H1 (cell line): ENCODE data around the gene MLH3. TPM values are rescaled to one million over a fixed set of nuclear protein-coding genes. Genes with fewer than 3 reads are reported as not detected.

Experiments used
- CTCF ChIA-PET: fragments of 300-600 bp; sonication (Branson Sonifier 250); formaldehyde crosslinking; loops from one replicate; lab custom pipeline; 2021; ENCODE audit not compliant: partially characterized antibody; lab: Charles Lee
- POLR2A ChIA-PET: fragments of 300-600 bp; sonication (Branson Sonifier 250); formaldehyde crosslinking; loops from one replicate; lab custom pipeline; 2021; ENCODE audit warnings: inconsistent platforms; ENCODE audit not compliant: partially characterized antibody; lab: Charles Lee
- DNase-seq, 2 experiments: peaks; one replicate each; pipeline versions ENCODE4 v3.0.0 to v3.0.0-alpha.2; 2010 to 2022; ENCODE audit warnings: low spot score in 2 of 2, low read depth in 1 of 2, mixed read lengths in 1 of 2
- FAIRE-seq: peaks from 2 replicates; lab custom pipeline; 2011; peaks lifted over from hg19 to GRCh38; lab: Jason Lieb, UNC
- H2AFZ ChIP-seq: 2 replicates; pipeline ENCODE4 v1.8.1; 2012; ENCODE audit warnings: low read length, inconsistent platforms
- H2AK5ac ChIP-seq: 2 replicates; pipeline ENCODE4 v1.6.1; 2013; ENCODE audit warnings: low read depth, low read length
- H2BK120ac ChIP-seq: replicated peaks from 2 replicates; pipeline ENCODE3; 2013; ENCODE audit warnings: low read depth, low read length, inconsistent platforms
- H2BK12ac ChIP-seq: 2 replicates; pipeline ENCODE4 v1.6.1; 2013; ENCODE audit warnings: low read depth, low read length
- H2BK15ac ChIP-seq: 2 replicates; pipeline ENCODE4 v1.6.1; 2013; ENCODE audit warnings: low read length
- H2BK20ac ChIP-seq: 2 replicates; pipeline ENCODE4 v1.6.1; 2013; ENCODE audit warnings: low read length
- H2BK5ac ChIP-seq: 2 replicates; pipeline ENCODE4 v1.6.1; 2013; ENCODE audit warnings: low read depth, low read length
- H3K14ac ChIP-seq: 2 replicates; pipeline ENCODE4 v1.6.1; 2013; ENCODE audit warnings: inconsistent platforms; ENCODE audit not compliant: insufficient read length
- H3K18ac ChIP-seq: 2 replicates; pipeline ENCODE4 v1.6.1; 2013; ENCODE audit warnings: low read length; ENCODE audit errors: extremely low read depth
- H3K23ac ChIP-seq: 2 replicates; pipeline ENCODE4 v1.6.1; 2013; ENCODE audit warnings: inconsistent platforms; ENCODE audit not compliant: insufficient read length
- H3K23me2 ChIP-seq: 2 replicates; pipeline ENCODE4 v1.6.1; 2013; ENCODE audit warnings: low read depth, low read length
- H3K27ac ChIP-seq: 2 replicates; pipeline ENCODE4 v1.6.1; 2011; ENCODE audit warnings: low read depth, low read length, inconsistent platforms
- H3K27me3 ChIP-seq, 4 experiments: replicated peaks in 1 of 4; 1 replicate in 1 of 4; 2 replicates in 3 of 4; pipeline versions ENCODE4 v1.6.1 to v1.8.1; 2011 to 2013; ENCODE audit warnings: low read length in 3 of 4, mild to moderate bottlenecking in 3 of 4, inconsistent platforms in 2 of 4, mixed read lengths in 2 of 4, moderate library complexity in 1 of 4; ENCODE audit not compliant: control insufficient read depth in 3 of 4, insufficient read depth in 3 of 4; ENCODE audit errors: extremely low read depth in 1 of 4
- H3K36me3 ChIP-seq, 4 experiments: 2 replicates each; pipeline versions ENCODE4 v1.6.1 to v1.8.1; 2011 to 2013; ENCODE audit warnings: mild to moderate bottlenecking in 4 of 4, low read length in 3 of 4, moderate library complexity in 2 of 4, control low read depth in 1 of 4, inconsistent platforms in 1 of 4; ENCODE audit not compliant: insufficient read depth in 4 of 4, control insufficient read depth in 2 of 4
- H3K4ac ChIP-seq: replicated peaks from 2 replicates; pipeline ENCODE3; 2013; ENCODE audit warnings: low read length, low read depth, mixed read lengths, inconsistent platforms; ENCODE audit not compliant: insufficient read length
- H3K4me1 ChIP-seq, 4 experiments: replicated peaks in 1 of 4; 1 replicate in 1 of 4; 2 replicates in 3 of 4; pipeline versions ENCODE4 v1.6.1 to v1.8.1; 2011 to 2013; ENCODE audit warnings: low read length in 3 of 4, inconsistent platforms in 2 of 4, mixed read lengths in 1 of 4; ENCODE audit not compliant: insufficient read depth in 4 of 4, control insufficient read depth in 3 of 4
- H3K4me2 ChIP-seq, 2 experiments: 2 replicates each; pipeline versions ENCODE4 v1.6.1 to v1.8.1; 2011 to 2013; ENCODE audit warnings: low read depth in 2 of 2, low read length in 2 of 2, control low read depth in 1 of 2, inconsistent platforms in 1 of 2, mild to moderate bottlenecking in 1 of 2; ENCODE audit not compliant: insufficient read depth in 1 of 2
- H3K4me3 ChIP-seq, 4 experiments: fragments of 200-600, 300-600 bp in 1 of 4; sonication (generic), shearing (Covaris generic), sonication (Bioruptor Twin) in 1 of 4; 2 replicates each; pipeline versions ENCODE4 v1.5.1 to v1.8.1; 2011 to 2016; ENCODE audit warnings: low read length in 4 of 4, low read depth in 3 of 4, control low read depth in 2 of 4, inconsistent platforms in 2 of 4, mild to moderate bottlenecking in 2 of 4, mixed read lengths in 1 of 4, moderate library complexity in 1 of 4; ENCODE audit not compliant: insufficient read depth in 2 of 4; ENCODE audit errors: extremely low read depth in 1 of 4
- H3K56ac ChIP-seq: replicated peaks from 2 replicates; pipeline ENCODE3; 2013; ENCODE audit warnings: low read depth, mild to moderate bottlenecking, mixed read lengths, low read length, inconsistent platforms; ENCODE audit not compliant: insufficient read length
- H3K79me1 ChIP-seq: 2 replicates; pipeline ENCODE4 v1.6.1; 2013; ENCODE audit warnings: low read depth, low read length, control low read depth
- H3K79me2 ChIP-seq, 2 experiments: 2 replicates each; pipeline versions ENCODE4 v1.6.1 to v1.8.1; 2012 to 2013; ENCODE audit warnings: low read length in 2 of 2, mild to moderate bottlenecking in 2 of 2, inconsistent platforms in 1 of 2; ENCODE audit not compliant: insufficient read depth in 2 of 2, control insufficient read depth in 1 of 2
- H3K9ac ChIP-seq, 4 experiments: replicated peaks in 1 of 4; 1 replicate in 1 of 4; 2 replicates in 3 of 4; pipeline versions ENCODE4 v1.6.1 to v1.8.1; 2011 to 2013; ENCODE audit warnings: low read depth in 3 of 4, low read length in 3 of 4, control low read depth in 2 of 4, mild to moderate bottlenecking in 2 of 4, moderate library complexity in 2 of 4, inconsistent platforms in 1 of 4; ENCODE audit errors: extremely low read depth in 1 of 4
- H3K9me3 ChIP-seq, 2 experiments: 2 replicates each; pipeline versions ENCODE4 v1.6.1 to v1.8.1; 2012 to 2013; ENCODE audit warnings: mild to moderate bottlenecking in 2 of 2, moderate library complexity in 2 of 2, control low read depth in 1 of 2, inconsistent platforms in 1 of 2, low read depth in 1 of 2, low read length in 1 of 2, mixed read lengths in 1 of 2; ENCODE audit not compliant: insufficient read depth in 2 of 2
- H4K20me1 ChIP-seq, 2 experiments: replicated peaks in 1 of 2; 2 replicates each; pipeline versions ENCODE3 to v1.8.1; 2011 to 2013; ENCODE audit warnings: inconsistent platforms in 2 of 2, low read length in 2 of 2, mild to moderate bottlenecking in 1 of 2; ENCODE audit not compliant: insufficient read depth in 2 of 2, control insufficient read depth in 1 of 2
- H4K5ac ChIP-seq: 2 replicates; pipeline ENCODE4 v1.6.1; 2013; ENCODE audit warnings: low read length, low read depth, mixed read lengths, inconsistent platforms; ENCODE audit not compliant: insufficient read length
- H4K8ac ChIP-seq: 2 replicates; pipeline ENCODE4 v1.8.0; 2013; ENCODE audit warnings: mild to moderate bottlenecking, moderate library complexity, low read length, inconsistent platforms; ENCODE audit not compliant: insufficient read depth; ENCODE audit errors: extremely low read depth
- H4K91ac ChIP-seq: replicated peaks from 2 replicates; pipeline ENCODE3; 2013; ENCODE audit warnings: low read length, mixed read lengths, inconsistent platforms; ENCODE audit not compliant: insufficient read length
- ATF3 ChIP-seq: IDR thresholded peaks from 2 replicates; pipeline ENCODE4 v1.6.1; 2011; ENCODE audit warnings: low read depth, mild to moderate bottlenecking, low read length; ENCODE audit not compliant: insufficient read depth
- BACH1 ChIP-seq: IDR thresholded peaks from 2 replicates; pipeline ENCODE4 v1.6.1; 2012; ENCODE audit warnings: low read length, improper control_type of control experiment
- CBX5 ChIP-seq: fragments of 300-800, 300-1000 bp; sonication (generic); IDR thresholded peaks from 2 replicates; pipeline ENCODE4 v1.7.1; 2016; ENCODE audit warnings: antibody characterized with exemption, low read length, low read depth
- CHD2 ChIP-seq: IDR thresholded peaks from 2 replicates; pipeline ENCODE4 v1.6.1; 2012; ENCODE audit warnings: low read length, improper control_type of control experiment
- CTBP2 ChIP-seq: IDR thresholded peaks from 2 replicates; pipeline ENCODE4 v1.7.0; 2011; ENCODE audit warnings: borderline replicate concordance, mild to moderate bottlenecking, moderate library complexity, mixed read lengths, low read length; ENCODE audit not compliant: insufficient read depth, insufficient read length
- EGR1 ChIP-seq: IDR thresholded peaks from 2 replicates; pipeline ENCODE4 v1.6.1; 2011; ENCODE audit warnings: low read depth, low read length, borderline replicate concordance
- HDAC6 ChIP-seq: IDR thresholded peaks from one replicate; pipeline ENCODE4 v1.7.1; 2012; ENCODE audit warnings: low read depth, mild to moderate bottlenecking, inconsistent platforms, low read length, moderate library complexity
- JUN ChIP-seq: IDR thresholded peaks from 2 replicates; pipeline ENCODE4 v1.6.1; 2011; ENCODE audit warnings: low read depth, mild to moderate bottlenecking, improper control_type of control experiment, low read length
- KDM1A ChIP-seq: fragments of 200-600, 300-600 bp; sonication (generic); IDR thresholded peaks from 2 replicates; pipeline ENCODE4 v1.7.1; 2016; ENCODE audit warnings: mild to moderate bottlenecking, low read length, borderline replicate concordance
- KDM4A ChIP-seq: IDR thresholded peaks from one replicate; pipeline ENCODE4 v1.7.1; 2012; ENCODE audit warnings: low read depth, mild to moderate bottlenecking, moderate library complexity, low read length, inconsistent platforms; ENCODE audit not compliant: severe bottlenecking
- PHF8 ChIP-seq: fragments of 200-600 bp; sonication (generic); conservative IDR thresholded peaks from 2 replicates; pipeline ENCODE4 v1.7.1; 2012; ENCODE audit warnings: low read depth, mild to moderate bottlenecking, inconsistent platforms, low read length, moderate library complexity
- SP2 ChIP-seq: IDR thresholded peaks from 2 replicates; pipeline ENCODE4 v1.6.1; 2012; ENCODE audit warnings: mild to moderate bottlenecking, low read length, inconsistent platforms
- SP4 ChIP-seq: IDR thresholded peaks from 2 replicates; pipeline ENCODE4 v1.6.1; 2012; ENCODE audit warnings: low read length, inconsistent platforms
- WGBS, 2 experiments: shearing (Covaris generic) in 1 of 2; methylation state at CpG; one replicate each; pipeline versions ENCODE4 v1.1.6 to v1.1.7; 2013 to 2015; ENCODE audit warnings: low lambda C conversion rate in 2 of 2, mixed read lengths in 2 of 2, inconsistent platforms in 1 of 2, low coverage in 1 of 2, missing lambda C conversion rate in 1 of 2; ENCODE audit not compliant: insufficient replicate concordance in 2 of 2, insufficient coverage in 1 of 2, insufficient read length in 1 of 2; ENCODE audit errors: extremely low coverage in 1 of 2, missing lambda C conversion rate in 1 of 2; 5-methylcytosine and 5-hydroxymethylcytosine counted together
- polyA plus RNA-seq, 7 experiments: library from polyadenylated mRNA; depleted of rRNA in 3 of 7; stranded (reverse) in 5 of 7; unstranded in 2 of 7; fragments of >200 nt in 5 of 7; fragments of 200-250 nt in 2 of 7; gene quantifications; 1 replicate in 5 of 7; 2 replicates in 1 of 7; 4 replicates in 1 of 7; pipeline versions ENCODE4 v1.2.1 to v1.2.3, GENCODE V29; 2011 to 2013; ENCODE audit warnings: missing spikeins in 2 of 7, mixed read lengths in 2 of 7
- total RNA-seq: library from RNA; stranded (reverse); fragmentation: NEBNext Ultra II Directional; extraction: Animal tissue kit (Norgen Biotek cat#: 25700); gene quantifications from 2 replicates; pipeline ENCODE4 v1.2.1, GENCODE V29; 2021

The MLH3 gene
- total and polyA plus RNA-seq, 2 of the 8 experiments (the other 6 are each of a cell fraction or from before 2014, with no cell fraction given): 9.3 to 20.1 TPM

GRCh38 chr14:75091251-75091650 lies 40.0 kb upstream of the MLH3 start:
- H3K18ac ChIP-seq: no peak overlapping the region
- FAIRE-seq (no peak), DNase-seq (no peak)
- H4K20me1 ChIP-seq: no peaks in the 10 kb centered on the region
- H4K8ac ChIP-seq: no peak overlapping the region
- no peak overlapping the region for H2BK20ac ChIP-seq
- no peaks in the 10 kb centered on the region for H3K27me3 ChIP-seq
- H4K91ac ChIP-seq: no peak overlapping the region
- H3K56ac ChIP-seq: no peak overlapping the region
- no peak overlapping the region for H3K9ac ChIP-seq
- no peak overlapping the region for H4K5ac ChIP-seq
- H3K4ac ChIP-seq: no peak overlapping the region
- POLR2A ChIA-PET: no interaction called here
- peaks cover 4 to 50% (median 27%) of the 10 kb centered on the region in 4 experiments for H3K36me3 ChIP-seq
- no peak overlapping the region for H3K4me2 ChIP-seq
- CTCF ChIA-PET: interaction anchor here (0.9 to 10.6 kb wide), 5 partner anchors 31 to 182 kb away, joined by 3 to 98 read pairs (median 3); no protein-coding TSS in a partner anchor
- H3K4me1 ChIP-seq: no peaks in the 10 kb centered on the region; a peak in 2 of 7 replicates
- no peak overlapping the region for H2AFZ ChIP-seq
- no peak overlapping the region for H3K27ac ChIP-seq
- no peak overlapping the region for H3K4me3 ChIP-seq
- no peak overlapping the region for H2BK120ac ChIP-seq
- no peak overlapping the region for H2BK15ac ChIP-seq
- no peak overlapping the region for H3K14ac ChIP-seq
- H2BK5ac ChIP-seq: no peak overlapping the region
- H3K23ac ChIP-seq: no peak overlapping the region
- no peaks in the 10 kb centered on the region for H3K9me3 ChIP-seq
- H3K23me2 ChIP-seq: no peaks in the 10 kb centered on the region
- H3K79me1 ChIP-seq: no peaks in the 10 kb centered on the region
- H2BK12ac ChIP-seq: no peak overlapping the region
- 97% methylated on average over 8 of the region's 8 CpGs; no CpG with 5 or more reads in 1 of the 2 experiments for WGBS, 2 experiments
- no peak overlapping the region for H2AK5ac ChIP-seq
- no peaks in the 10 kb centered on the region for H3K79me2 ChIP-seq
- TF ChIP-seq CTBP2 (no peak), CHD2 (no peak), SP4 (no peak), ATF3 (no peak), KDM1A (no peak), BACH1 (no peak), PHF8 (no peak), EGR1 (no peak), CBX5 (no peak), HDAC6 (no peak), SP2 (no peak), KDM4A (no peak), JUN (no peak)
